Nucleus accumbens (tissue), 56 donors: ENCODE data around the gene TAX1BP3.

Source experiments
- DNase-seq, 56 donors: peaks; one replicate each; lab custom pipeline; 2025; lab: John Stamatoyannopoulos, UW

TAX1BP3 gene

GRCh38 chr17:3689262-3690093 is 21.1 kb upstream of the TAX1BP3 start:
- DNase-seq = no peak

DNA sequence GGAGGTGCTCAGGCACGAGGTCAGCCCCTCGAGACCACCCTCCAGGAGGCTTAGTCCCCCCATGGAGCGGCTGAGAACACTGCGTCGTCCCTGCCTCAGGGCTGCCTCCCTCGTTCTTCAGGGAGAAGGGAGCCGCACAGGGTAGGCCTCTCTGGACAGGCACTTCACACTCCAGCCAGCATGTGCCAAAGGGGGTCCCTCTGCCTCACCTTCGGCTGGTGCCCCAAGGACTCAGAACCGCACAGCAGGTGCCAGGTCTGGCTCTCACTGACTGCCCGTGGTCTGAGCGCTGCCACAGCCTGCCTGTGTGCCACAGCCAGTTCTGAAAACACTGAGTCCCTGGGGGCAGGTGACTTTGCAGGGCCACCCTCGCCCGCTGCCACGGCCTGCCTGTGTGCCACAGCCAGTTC is 20.5 kb upstream of the TAX1BP3 start:
- no peak for DNase-seq

GRCh38 chr17:3688027-3688553 is 19.7 kb upstream of the TAX1BP3 start:
- peak in 8 of 56 donors; percentile 12 to 52 (median 27) for DNase-seq

- no peak for DNase-seq
Measured at GRCh38 chr17:3685174-3685573, 16.8 kb upstream of the TAX1BP3 start.

DNA sequence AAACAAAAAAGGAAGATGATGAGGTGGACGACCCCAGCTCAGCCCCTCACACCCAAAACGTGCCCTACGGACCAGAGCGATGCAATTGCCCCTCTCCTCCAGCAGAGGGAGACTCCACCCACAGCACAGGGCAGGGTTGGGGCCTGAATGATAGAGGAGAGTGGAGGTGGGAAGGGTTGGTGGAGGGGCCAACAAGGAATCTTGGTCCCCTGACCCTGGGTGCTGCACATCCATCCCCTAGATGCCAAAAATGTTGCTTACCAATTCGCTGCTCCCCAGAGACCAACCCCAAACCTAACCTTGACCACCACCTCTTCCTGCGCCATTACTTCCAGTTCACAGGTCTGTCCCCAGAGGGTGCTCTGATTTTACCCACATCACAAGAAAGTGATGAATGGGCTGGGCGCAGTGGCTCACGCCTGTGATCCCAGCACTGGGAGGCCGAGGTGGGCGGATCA is 14.7 kb upstream of the TAX1BP3 start:
- peak in 2 of 56 donors; percentile 28 to 37 for DNase-seq

- DNase-seq = no peak
Measured at GRCh38 chr17:3682033-3682432, 13.7 kb upstream of the TAX1BP3 start.

DNA sequence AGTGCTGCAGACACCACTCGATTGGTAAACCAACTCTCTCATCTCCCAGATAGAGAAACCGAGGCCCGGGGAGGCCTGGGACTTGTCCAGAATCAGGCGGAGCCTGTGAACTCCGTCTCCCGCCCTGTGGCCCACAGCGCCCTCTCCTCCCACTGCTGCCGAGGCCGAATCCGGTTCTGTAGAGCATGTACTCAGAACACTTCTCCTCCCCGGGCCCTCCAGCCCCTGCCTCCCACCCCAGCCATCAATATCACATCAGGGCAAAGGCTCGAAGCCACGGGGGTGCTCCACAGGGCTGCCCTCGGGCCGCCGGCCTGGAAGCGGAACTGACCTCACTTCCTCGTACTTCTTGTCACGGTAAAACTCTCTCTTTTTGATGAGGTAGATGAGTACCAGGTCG is 13.2 kb upstream of the TAX1BP3 start:
- no peak for DNase-seq

DNA sequence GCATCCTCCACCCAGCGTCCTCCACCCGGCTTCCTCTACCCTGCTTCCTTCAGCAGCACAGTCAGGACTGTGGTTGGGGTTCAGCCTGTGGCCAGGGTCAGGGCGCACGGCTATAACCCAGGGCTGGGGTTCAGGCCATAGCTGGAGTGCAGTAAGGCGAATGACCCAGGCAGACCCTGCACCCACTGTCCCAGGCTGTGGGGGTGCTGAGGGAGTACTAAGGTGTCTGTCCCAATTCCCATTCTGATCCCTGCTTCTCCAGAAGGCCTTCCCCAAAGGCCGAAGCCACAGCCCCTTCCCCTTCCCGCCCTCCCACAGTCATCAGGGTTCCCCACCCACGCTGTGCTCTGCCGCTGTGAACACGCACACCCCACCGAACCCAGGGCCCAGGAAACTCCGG is 12.7 kb upstream of the TAX1BP3 start:
- no peak for DNase-seq

DNA sequence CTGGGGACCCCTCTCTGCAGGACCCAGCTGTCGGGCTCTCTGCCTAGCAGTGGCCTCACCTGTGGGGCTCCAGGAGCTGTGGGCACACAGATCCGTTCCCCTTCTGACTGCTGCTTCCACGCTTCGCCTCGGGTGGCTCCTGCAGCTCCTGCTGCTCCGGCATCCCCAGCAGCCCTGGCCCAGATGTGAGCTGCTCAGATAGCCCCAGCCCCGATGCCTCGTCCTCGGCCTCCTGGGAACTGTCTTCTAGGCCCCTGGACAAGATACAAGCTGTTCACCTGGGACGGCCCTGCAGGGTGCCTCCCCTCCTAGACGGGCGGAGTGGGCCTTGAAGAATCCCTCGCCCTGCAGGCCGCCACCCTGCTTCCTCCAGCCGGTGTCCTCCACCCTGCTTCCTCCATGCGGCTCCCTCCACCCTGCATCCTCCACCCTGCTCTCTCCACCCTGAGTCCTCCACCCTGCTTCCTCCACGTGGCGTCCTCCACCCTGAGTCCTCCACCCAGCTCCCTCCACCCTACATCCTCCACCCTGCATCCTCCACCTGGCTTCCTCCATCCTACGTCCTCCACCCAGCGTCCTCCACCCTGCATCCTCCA is 11.3 kb upstream of the TAX1BP3 start:
- DNase-seq = no peak

GRCh38 chr17:3678821-3679530 is 10.6 kb upstream of the TAX1BP3 start:
- DNase-seq = no peak

- DNase-seq = no peak
Measured at GRCh38 chr17:3678095-3678820, 9.9 kb upstream of the TAX1BP3 start.

GRCh38 chr17:3675886-3676285 is 7.5 kb upstream of the TAX1BP3 start:
- no peak for DNase-seq

DNA sequence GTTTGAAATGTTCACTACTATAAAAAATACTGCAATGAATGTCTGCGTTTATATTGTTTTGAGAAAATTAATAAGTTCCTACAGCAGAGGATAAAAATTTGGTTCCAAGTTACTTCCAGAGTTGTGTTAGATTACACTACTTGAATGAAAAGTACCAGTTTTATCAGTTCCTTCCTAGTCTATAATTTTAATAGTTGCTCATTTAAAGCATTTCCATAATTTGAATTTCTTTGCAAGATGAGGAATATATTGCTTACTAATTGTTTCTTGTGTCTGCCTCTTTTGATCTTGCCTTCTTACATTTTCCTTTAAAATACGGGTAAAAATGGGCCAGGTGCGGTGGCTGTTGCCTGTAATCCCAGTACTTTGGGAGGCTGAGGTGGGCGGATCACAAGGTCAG is 4.2 kb upstream of the TAX1BP3 start:
- DNase-seq = no peak

GRCh38 chr17:3669548-3669947 is 1.2 kb upstream of the TAX1BP3 start:
- no peak for DNase-seq

DNA sequence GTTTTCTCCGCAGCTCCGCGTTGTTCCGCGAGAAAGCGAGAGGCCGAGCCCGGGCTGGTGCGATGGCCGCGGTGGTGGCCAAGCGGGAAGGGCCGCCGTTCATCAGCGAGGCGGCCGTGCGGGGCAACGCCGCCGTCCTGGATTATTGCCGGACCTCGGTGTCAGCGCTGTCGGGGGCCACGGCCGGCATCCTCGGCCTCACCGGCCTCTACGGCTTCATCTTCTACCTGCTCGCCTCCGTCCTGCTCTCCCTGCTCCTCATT is 638 bp upstream of the TAX1BP3 start:
- no peak for DNase-seq

DNA sequence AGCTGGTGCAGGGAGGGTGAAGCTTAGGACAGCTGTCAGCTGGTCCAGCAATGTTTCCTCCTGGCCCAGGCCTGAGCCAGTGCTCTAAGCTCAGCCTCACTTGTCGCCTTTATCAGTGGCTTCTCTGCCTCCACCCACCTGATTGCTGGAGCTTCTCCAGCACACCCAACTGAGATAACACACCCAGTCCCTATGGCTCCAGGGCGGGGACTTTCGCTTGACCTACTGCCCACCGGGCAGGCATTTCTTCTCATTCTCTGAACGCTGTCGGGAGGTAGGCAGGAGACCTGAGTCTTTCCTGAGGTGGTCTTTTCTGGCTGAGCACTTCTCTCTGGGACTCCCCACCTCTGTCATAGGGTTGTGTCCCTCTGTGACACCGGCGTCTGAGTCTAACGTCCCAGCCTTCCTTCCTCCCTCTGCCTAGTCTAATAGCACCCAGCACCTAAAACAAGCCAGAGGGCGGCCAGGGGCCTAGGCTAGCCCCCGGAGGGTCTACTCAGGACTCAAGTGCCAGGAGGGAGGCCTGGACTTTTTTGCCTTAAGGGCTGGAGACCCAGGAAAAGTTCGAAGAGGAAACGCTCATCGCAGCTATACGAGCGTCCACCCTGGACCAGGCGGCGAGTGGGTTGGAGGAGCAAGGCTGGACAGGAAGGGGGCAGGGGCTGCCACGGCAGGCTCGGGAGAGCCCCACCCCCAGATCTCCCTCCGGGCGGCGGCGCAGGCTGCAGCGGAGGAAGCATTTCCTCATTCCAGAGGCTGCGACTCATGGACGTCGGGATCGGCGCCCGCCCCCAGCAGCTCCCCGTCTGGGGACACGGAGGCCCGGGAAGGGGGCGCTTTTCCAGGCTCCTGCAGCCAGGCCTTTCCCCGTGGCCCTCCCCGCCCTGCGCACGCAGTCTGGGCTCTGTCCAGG is 756 bp downstream of the TAX1BP3 start:
- peak in 31 of 56 donors; percentile 22 to 83 (median 70) for DNase-seq

- DNase-seq = no peak
Measured at GRCh38 chr17:3666516-3666915, 1.9 kb downstream of the TAX1BP3 start.

GRCh38 chr17:3665834-3666233 is 2.5 kb downstream of the TAX1BP3 start:
- DNase-seq = peak in 29 of 56 donors; percentile 10 to 64 (median 33)

DNA sequence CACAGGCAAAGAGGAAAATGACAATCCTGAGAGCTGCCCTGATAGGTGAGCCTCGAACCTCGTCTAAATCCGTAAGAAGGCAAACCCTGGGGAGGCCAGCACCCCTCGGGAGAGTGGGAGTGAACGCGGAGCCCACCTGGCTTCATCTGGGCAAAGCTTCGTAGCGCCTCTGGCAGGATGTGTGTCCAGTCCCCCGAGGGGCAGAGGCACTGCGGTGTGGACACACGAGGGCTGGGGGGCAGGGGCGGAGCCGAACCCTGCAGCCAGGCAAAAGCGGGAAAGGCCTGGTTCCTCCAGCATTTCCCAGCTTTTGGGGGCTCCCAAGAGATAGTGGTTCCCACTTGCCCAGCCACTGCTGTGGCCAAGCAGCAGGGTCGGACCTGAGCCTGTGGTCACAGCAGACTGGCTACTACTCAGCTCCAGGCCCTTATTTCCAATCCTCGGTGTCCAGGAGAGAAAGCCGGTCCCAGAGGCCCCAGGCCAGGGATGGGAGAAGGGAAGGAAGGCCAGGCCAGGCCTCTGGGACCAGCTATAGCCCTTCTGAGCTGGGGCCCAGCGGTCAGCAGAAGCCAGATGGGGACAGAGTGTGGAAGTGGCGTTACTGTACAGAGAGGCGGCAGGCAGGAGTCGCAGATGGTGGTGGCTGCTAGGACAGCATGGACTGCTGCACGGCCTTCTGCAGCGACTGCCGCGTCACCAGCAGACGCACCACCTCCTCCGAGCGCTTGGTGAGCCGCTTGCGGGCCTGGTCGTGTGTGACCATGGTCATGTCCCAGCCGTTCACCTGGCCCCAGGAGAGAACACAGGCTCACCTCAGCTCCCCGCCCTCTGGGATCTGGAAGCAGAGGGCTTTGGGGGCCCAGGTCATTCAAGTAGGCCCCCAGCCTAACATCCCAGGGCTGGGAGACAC is 5.0 kb downstream of the TAX1BP3 start:
- DNase-seq = no peak
